Activated CD4-positive, alpha-beta memory T cell treated with anti-CD3 and anti-CD28 coated beads, Interleukin-2, amount 10 ng/mL, durations not matched to agents 7 days and 5 days (primary cell): Measurements from ENCODE around the gene CD79A. TPM values are rescaled to one million over a fixed set of nuclear protein-coding genes. Genes with fewer than 3 reads are reported as not detected.

Experiments used
- CTCF ChIA-PET: fragments of 350-600 bp; sonication (Branson Sonifier 250); formaldehyde crosslinking; loops from one replicate; lab custom pipeline; 2021; ENCODE audit warnings: antibody characterized with exemption, inconsistent platforms; lab: Charles Lee
- POLR2A ChIA-PET: fragments of 350-600 bp; sonication (Branson Sonifier 250); formaldehyde crosslinking; loops from one replicate; lab custom pipeline; 2021; ENCODE audit warnings: antibody characterized with exemption; lab: Charles Lee
- DNase-seq: peaks from one replicate; pipeline ENCODE4 v3.0.0-alpha.2; 2020
- H3K27ac Mint-ChIP-seq: one replicate; pipeline ENCODE4 v1.8.0; 2021; ENCODE audit warnings: mild to moderate bottlenecking, mixed read lengths
- H3K27me3 Mint-ChIP-seq: one replicate; pipeline ENCODE4 v1.8.0; 2021; ENCODE audit warnings: mixed read lengths
- H3K36me3 Mint-ChIP-seq: one replicate; pipeline ENCODE4 v1.8.0; 2021; ENCODE audit warnings: low read depth, mixed read lengths
- H3K4me1 Mint-ChIP-seq: one replicate; pipeline ENCODE4 v1.8.0; 2021; ENCODE audit warnings: mixed read lengths
- H3K4me3 Mint-ChIP-seq: one replicate; pipeline ENCODE4 v1.8.0; 2021; ENCODE audit warnings: mild to moderate bottlenecking, mixed read lengths
- H3K9me3 Mint-ChIP-seq: one replicate; pipeline ENCODE4 v1.8.0; 2021; ENCODE audit warnings: mixed read lengths
- total RNA-seq, 2 experiments: library from RNA; stranded (reverse); gene quantifications; one replicate each; pipeline ENCODE4 v1.2.3, GENCODE V29; 2021

CD79A gene
- total RNA-seq, 2 experiments from 2014 or later = 0.35 to 0.38 TPM

DNA sequence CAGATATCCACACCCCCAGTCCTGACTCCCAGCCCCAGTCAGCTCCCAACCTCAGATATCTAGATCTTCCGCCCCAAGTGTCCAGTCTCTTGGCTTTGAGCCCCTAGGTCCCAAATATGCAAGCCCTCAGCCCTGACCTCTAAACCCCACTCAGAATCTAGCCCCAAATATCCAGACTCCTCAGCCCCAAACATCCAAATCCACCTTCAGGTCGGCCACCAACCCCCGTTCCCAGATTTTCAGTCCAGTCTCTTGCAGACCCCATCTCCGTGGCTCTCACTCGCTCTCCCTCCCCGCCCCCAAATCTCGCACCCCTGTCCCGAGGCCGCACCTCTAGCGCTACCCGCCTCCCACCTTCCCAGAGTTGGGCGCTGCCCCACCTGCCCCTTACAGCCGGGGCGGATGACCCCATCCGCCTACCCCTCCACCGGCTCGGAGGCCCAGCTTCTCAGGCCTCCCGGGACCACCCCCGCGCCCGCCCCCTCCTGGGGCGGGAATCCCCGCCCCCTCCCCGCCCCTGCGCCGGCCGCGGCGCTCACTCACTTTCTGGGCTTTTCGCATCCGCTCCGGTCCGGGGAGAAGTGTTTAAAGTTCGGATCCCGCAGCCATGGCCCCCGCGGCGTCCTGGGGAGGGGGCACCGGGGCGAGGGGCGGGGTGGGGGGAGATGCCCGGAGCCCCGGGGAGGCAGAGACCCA, 50.6 kb downstream of the CD79A start:
- no peaks in the 10 kb centered on the region for H3K9me3 Mint-ChIP-seq
- H3K36me3 Mint-ChIP-seq = peaks cover 4% of the 10 kb centered on the region
- no peak overlapping the region for H3K27ac Mint-ChIP-seq
- H3K27me3 Mint-ChIP-seq = peaks cover 33% of the 10 kb centered on the region
- peak overlapping the region; percentile 83 for H3K4me3 Mint-ChIP-seq
- ChIA-PET CTCF (interaction anchor here (0.6 kb wide), 2 partner anchors 10 to 68 kb away, joined by 3 to 4 read pairs; no protein-coding TSS in a partner anchor), POLR2A (interaction anchor here (1.0 to 2.3 kb wide), 4 partner anchors 12 to 43 kb away, joined by 3 to 7 read pairs (median 5); no protein-coding TSS in a partner anchor)
- no peak for DNase-seq
- peaks cover 22% of the 10 kb centered on the region for H3K4me1 Mint-ChIP-seq

DNA sequence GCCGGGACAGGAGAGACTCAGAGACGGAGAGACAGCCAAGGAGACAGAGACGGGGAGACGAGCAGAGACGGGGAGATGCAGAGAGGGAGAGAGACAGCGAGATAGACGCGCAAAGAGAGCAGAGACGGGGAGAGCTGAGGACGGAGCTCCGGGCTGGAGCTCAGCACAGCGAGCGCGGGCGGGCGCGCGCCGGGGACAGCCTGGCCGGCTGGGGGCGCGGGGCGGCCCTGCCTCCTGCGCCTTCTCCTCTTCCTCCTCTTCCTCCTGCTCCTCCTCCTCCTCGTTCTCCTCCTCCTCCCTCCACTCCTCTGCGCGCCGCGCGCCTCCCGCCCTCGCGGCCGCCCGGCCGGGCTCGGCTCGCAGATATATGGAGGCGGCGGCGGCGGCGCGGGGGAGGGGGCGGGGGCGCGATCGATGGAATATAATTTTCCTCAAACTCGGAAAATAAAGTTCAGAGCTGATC, 51.2 kb downstream of the CD79A start, which contains the start of gene ERFL:
Gene ERFL (minus strand): TSS at position 229 of the 463 bp plus-strand sequence. CDS start 15,530 bp downstream, outside the sequence.
- no peak for DNase-seq
- peaks cover 19% of the 10 kb centered on the region for H3K4me1 Mint-ChIP-seq
- ChIA-PET CTCF (interaction anchor here (0.6 kb wide), 1 partner anchor 9 kb away, joined by 4 read pairs; no protein-coding TSS in a partner anchor), POLR2A (interaction anchor here (1.0 to 2.3 kb wide), 5 partner anchors 13 to 43 kb away, joined by 3 to 7 read pairs (median 5); no protein-coding TSS in a partner anchor)
- peaks cover 33% of the 10 kb centered on the region for H3K27me3 Mint-ChIP-seq
- no peaks in the 10 kb centered on the region for H3K9me3 Mint-ChIP-seq
- H3K27ac Mint-ChIP-seq = no peak within 1 kb of the TSS
- H3K4me3 Mint-ChIP-seq = peak within 1 kb of the TSS; percentile 83
- H3K36me3 Mint-ChIP-seq = peaks cover 4% of the 10 kb centered on the region

DNA sequence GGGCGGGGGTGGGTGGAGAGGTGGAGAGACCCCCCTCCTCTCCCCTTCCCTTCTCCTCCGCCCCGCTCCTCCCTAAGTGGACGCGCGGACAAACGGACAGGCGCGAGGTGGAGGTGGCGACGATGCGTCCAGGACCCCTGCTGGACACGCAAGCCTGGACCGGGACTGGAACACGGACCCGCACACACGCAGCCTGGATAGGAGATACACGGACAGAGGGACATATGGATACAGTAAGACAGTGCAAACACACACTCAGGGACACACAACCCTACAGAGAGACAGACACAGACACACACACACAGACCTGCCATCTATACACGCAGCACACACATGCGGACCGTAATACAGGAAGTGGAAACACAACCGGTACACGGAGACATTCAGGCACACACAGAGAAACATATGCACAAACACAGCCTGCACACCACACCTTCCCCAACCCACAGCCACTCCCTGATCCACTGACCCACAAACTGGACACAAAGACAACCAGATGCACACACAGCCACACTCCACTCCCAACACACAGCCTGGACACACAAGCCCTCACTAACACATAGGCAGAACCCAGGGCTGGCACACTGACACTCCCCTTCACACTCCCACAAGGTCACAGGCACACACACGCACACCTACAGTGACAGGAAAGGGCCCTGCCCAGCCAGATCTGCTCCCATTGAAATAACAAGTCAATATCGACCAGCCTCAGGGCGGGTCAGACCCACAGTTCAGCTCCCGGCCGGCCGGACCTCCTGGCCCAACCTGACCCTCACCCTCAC, 51.9 kb downstream of the CD79A start:
- Mint-ChIP-seq H3K27ac (no peak overlapping the region), H3K4me3 (peak overlapping the region; percentile 83), H3K4me1 (peaks cover 21% of the 10 kb centered on the region), H3K27me3 (peaks cover 37% of the 10 kb centered on the region), H3K9me3 (no peaks in the 10 kb centered on the region), H3K36me3 (peaks cover 4% of the 10 kb centered on the region)
- DNase-seq = peak; percentile 46
- ChIA-PET POLR2A (interaction anchor here (0.7 to 2.3 kb wide), 6 partner anchors 13 to 44 kb away, joined by 3 to 7 read pairs (median 4); partner anchors contain the start of gene RABAC1), CTCF (interaction anchor here (1.1 kb wide), 1 partner anchor 54 kb away, joined by 3 read pairs; no protein-coding TSS in a partner anchor)

DNA sequence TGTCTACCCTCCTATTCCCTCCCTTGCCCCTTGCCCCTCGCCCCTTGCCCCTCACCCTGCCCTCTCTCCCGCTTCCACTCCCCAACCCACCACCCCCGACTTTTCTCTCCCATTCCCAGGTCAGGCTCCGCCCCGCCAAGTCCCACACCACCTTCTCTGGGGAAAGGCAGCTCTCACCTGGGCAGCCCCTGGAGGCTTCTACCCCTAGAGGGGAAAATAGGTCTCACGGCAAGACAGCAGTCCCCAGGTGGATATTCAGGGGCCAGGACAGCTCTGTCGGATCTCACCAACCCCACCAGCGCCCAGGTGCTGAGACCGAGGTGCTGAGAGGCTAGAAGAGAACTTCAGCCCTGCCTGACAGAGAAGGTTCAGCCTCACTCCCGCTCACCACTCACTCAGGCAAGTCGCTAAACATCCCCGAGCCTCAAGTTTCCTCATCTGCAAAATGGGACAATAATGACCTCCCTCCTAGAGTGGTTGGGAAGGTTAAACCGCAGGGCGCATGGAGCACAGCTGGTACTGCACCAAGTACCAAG, 52.5 kb downstream of the CD79A start:
- no peak for DNase-seq
- peak overlapping the region; percentile 83 for H3K4me3 Mint-ChIP-seq
- H3K4me1 Mint-ChIP-seq = peaks cover 24% of the 10 kb centered on the region
- no peak overlapping the region for H3K27ac Mint-ChIP-seq
- peaks cover 4% of the 10 kb centered on the region for H3K36me3 Mint-ChIP-seq
- H3K9me3 Mint-ChIP-seq = no peaks in the 10 kb centered on the region
- H3K27me3 Mint-ChIP-seq = peaks cover 40% of the 10 kb centered on the region
- POLR2A ChIA-PET = interaction anchor here (0.6 to 2.3 kb wide), 6 partner anchors 15 to 45 kb away, joined by 3 to 7 read pairs (median 5); partner anchors contain the start of gene RABAC1
- CTCF ChIA-PET = interaction anchor here (1.0 to 1.1 kb wide), 2 partner anchors 12 to 54 kb away, joined by 3 to 4 read pairs; no protein-coding TSS in a partner anchor

DNA sequence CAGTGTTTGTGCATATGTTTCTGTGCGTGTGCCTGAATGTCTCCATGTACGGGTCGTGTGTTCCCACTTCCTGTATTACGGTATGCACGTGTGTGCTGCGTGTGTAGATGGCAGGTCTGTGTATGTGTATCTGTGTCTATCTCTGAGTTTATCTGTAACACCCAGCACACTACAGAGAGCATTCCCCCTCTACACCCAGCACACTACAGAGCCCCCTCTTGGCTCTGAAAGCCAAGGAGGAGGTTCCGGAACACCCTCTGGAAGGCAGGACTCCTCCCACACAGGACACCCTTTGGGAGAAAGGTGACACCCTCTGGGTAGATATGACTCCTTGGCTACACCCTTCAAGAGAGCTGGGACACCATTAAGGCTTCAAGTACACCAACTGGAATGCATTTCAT, 53.2 kb downstream of the CD79A start:
- H3K9me3 Mint-ChIP-seq = no peaks in the 10 kb centered on the region
- peaks cover 31% of the 10 kb centered on the region for H3K4me1 Mint-ChIP-seq
- CTCF ChIA-PET = interaction anchor here (0.6 to 1.1 kb wide), 3 partner anchors 11 to 84 kb away, joined by 3 to 4 read pairs (median 4); no protein-coding TSS in a partner anchor

More for the DNA sequence above, 53.2 kb downstream of the CD79A start:
- H3K27me3 Mint-ChIP-seq = peaks cover 46% of the 10 kb centered on the region
- no peak overlapping the region for H3K27ac Mint-ChIP-seq
- H3K36me3 Mint-ChIP-seq = peaks cover 4% of the 10 kb centered on the region
- no peak for DNase-seq
- POLR2A ChIA-PET = interaction anchor here (0.8 to 1.3 kb wide), 3 partner anchors 15 to 59 kb away, joined by 3 to 5 read pairs (median 3); partner anchors contain the start of gene RABAC1
- H3K4me3 Mint-ChIP-seq = peak overlapping the region; percentile 22

Other genes starting within 250 kb of the CD79A start
- gene CEACAM7, start 189.0 kb upstream of the CD79A start, total RNA-seq = not detected
- gene CEACAM5, start 168.7 kb upstream of the CD79A start, total RNA-seq = not detected
- not detected for gene CEACAM6, start 121.7 kb upstream of the CD79A start, total RNA-seq
- gene CEACAM3, start 80.7 kb upstream of the CD79A start, total RNA-seq = not detected
- gene LYPD4, start 32.6 kb upstream of the CD79A start, total RNA-seq = not detected
- gene DMRTC2, start 32.2 kb upstream of the CD79A start, total RNA-seq = not detected
- 1,000 to 10,000 TPM; 2,625 to 2,652 TPM for gene RPS19, start 17.0 kb upstream of the CD79A start, total RNA-seq
- 100 to 1,000 TPM; 657 TPM for gene ARHGEF1, start 5.9 kb downstream of the CD79A start, total RNA-seq
- gene ERFL, start 51.2 kb downstream of the CD79A start, total RNA-seq = 1 to 10 TPM; 1.5 to 1.7 TPM
- gene RABAC1, start 82.0 kb downstream of the CD79A start, total RNA-seq = 100 to 1,000 TPM in 1 of 2 experiments, 10 to 100 TPM in 1; 97.2 to 105 TPM
- gene ATP1A3, start 117.0 kb downstream of the CD79A start, total RNA-seq = 1 to 10 TPM; 1.2 to 1.9 TPM
- under 1 TPM; 0.38 to 0.68 TPM for gene GRIK5, start 192.9 kb downstream of the CD79A start, total RNA-seq
- gene ZNF574, start 198.9 kb downstream of the CD79A start, total RNA-seq = 10 to 100 TPM; 14.3 to 14.5 TPM